SK-N-SH treated with all-trans-retinoic acid at 6 μM for 48 hours (cell line): ENCODE results near the gene ME2.

Source experiments
- ARNTL ChIP-seq: fragments of 450-650 bp; formaldehyde crosslinking; IDR thresholded peaks from 2 replicates; pipeline ENCODE4 v1.5.0; 2020; ENCODE audit warnings: low read depth, mild to moderate bottlenecking, moderate library complexity, borderline replicate concordance
- GLIS3 ChIP-seq: fragments of 250-450 bp; sonication (Bioruptor Pico); IDR thresholded peaks from 2 replicates; pipeline ENCODE4 v1.5.0; 2020; ENCODE audit warnings: mild to moderate bottlenecking, moderate library complexity
- ZFP3 ChIP-seq: fragments of 250-450 bp; sonication (Bioruptor Pico); IDR thresholded peaks from 2 replicates; pipeline ENCODE4 v1.5.0; 2020; ENCODE audit warnings: mild to moderate bottlenecking, moderate library complexity
- TF ChIP-seq, protein P1 (sequence below): fragments of 250-450 bp; sonication (Bioruptor Pico); IDR thresholded peaks from 2 replicates; pipeline ENCODE4 v1.5.0; 2020; ENCODE audit warnings: mild to moderate bottlenecking, moderate library complexity
- TF ChIP-seq, protein P2 (sequence below): fragments of 250-450 bp; sonication (Bioruptor Pico); IDR thresholded peaks from 2 replicates; pipeline ENCODE4 v1.8.0; 2021; ENCODE audit warnings: low read depth, mild to moderate bottlenecking, moderate library complexity, borderline replicate concordance

GRCh38 chr18:50982802-50983179 is 103.9 kb downstream of the ME2 start:
- TF ChIP-seq, protein P1, sequence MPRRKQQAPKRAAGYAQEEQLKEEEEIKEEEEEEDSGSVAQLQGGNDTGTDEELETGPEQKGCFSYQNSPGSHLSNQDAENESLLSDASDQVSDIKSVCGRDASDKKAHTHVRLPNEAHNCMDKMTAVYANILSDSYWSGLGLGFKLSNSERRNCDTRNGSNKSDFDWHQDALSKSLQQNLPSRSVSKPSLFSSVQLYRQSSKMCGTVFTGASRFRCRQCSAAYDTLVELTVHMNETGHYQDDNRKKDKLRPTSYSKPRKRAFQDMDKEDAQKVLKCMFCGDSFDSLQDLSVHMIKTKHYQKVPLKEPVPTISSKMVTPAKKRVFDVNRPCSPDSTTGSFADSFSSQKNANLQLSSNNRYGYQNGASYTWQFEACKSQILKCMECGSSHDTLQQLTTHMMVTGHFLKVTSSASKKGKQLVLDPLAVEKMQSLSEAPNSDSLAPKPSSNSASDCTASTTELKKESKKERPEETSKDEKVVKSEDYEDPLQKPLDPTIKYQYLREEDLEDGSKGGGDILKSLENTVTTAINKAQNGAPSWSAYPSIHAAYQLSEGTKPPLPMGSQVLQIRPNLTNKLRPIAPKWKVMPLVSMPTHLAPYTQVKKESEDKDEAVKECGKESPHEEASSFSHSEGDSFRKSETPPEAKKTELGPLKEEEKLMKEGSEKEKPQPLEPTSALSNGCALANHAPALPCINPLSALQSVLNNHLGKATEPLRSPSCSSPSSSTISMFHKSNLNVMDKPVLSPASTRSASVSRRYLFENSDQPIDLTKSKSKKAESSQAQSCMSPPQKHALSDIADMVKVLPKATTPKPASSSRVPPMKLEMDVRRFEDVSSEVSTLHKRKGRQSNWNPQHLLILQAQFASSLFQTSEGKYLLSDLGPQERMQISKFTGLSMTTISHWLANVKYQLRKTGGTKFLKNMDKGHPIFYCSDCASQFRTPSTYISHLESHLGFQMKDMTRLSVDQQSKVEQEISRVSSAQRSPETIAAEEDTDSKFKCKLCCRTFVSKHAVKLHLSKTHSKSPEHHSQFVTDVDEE (CRISPR knock-in tag) = no peak
- TF ChIP-seq GLIS3 (CRISPR knock-in tag) = no peak
- TF ChIP-seq ZFP3 (CRISPR knock-in tag) = no peak
- TF ChIP-seq, protein P2, sequence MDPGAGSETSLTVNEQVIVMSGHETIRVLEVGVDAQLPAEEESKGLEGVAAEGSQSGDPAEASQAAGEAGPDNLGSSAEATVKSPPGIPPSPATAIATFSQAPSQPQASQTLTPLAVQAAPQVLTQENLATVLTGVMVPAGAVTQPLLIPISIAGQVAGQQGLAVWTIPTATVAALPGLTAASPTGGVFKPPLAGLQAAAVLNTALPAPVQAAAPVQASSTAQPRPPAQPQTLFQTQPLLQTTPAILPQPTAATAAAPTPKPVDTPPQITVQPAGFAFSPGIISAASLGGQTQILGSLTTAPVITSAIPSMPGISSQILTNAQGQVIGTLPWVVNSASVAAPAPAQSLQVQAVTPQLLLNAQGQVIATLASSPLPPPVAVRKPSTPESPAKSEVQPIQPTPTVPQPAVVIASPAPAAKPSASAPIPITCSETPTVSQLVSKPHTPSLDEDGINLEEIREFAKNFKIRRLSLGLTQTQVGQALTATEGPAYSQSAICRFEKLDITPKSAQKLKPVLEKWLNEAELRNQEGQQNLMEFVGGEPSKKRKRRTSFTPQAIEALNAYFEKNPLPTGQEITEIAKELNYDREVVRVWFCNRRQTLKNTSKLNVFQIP = no peak
- TF ChIP-seq ARNTL (CRISPR knock-in tag) = no peak
